IgD-negative memory B cell (primary cell): ENCODE data around the gene RIMBP2. TPM values are rescaled to one million over a fixed set of nuclear protein-coding genes. Genes with fewer than 3 reads are reported as not detected.
A peak's percentile ranks its signal among the peaks of the same experiment; 100 is the strongest.

ENCODE experiments used
- H3K27ac Mint-ChIP-seq, 3 donors: one replicate each; pipeline ENCODE4 v1.8.0; 2020 to 2022; ENCODE audit warnings: mild to moderate bottlenecking in 3 of 3, mixed read lengths in 3 of 3, moderate library complexity in 1 of 3
- H3K27me3 Mint-ChIP-seq: one replicate; pipeline ENCODE4 v1.8.0; 2021; ENCODE audit warnings: mixed read lengths
- H3K36me3 Mint-ChIP-seq: one replicate; pipeline ENCODE4 v1.8.0; 2020; ENCODE audit warnings: mild to moderate bottlenecking, mixed read lengths
- H3K4me1 Mint-ChIP-seq, 3 donors: one replicate each; pipeline ENCODE4 v1.8.0; 2020 to 2022; ENCODE audit warnings: mixed read lengths in 3 of 3, mild to moderate bottlenecking in 1 of 3
- H3K4me3 Mint-ChIP-seq, 4 donors: one replicate each; pipeline ENCODE4 v1.8.0; 2020 to 2022; ENCODE audit warnings: mild to moderate bottlenecking in 4 of 4, mixed read lengths in 4 of 4, moderate library complexity in 3 of 4
- H3K9me3 Mint-ChIP-seq, 3 donors: one replicate each; pipeline ENCODE4 v1.8.0; 2020 to 2021; ENCODE audit warnings: mixed read lengths in 3 of 3, mild to moderate bottlenecking in 1 of 3
- polyA plus RNA-seq: library from polyadenylated mRNA; unstranded; fragments of 300-500 nt; fragmentation: Illumina TruSeq; gene quantifications from one replicate; pipeline ENCODE4 v1.2.3, GENCODE V29; 2021

Gene RIMBP2
- polyA plus RNA-seq, 1 donor from 2014 or later = not detected

DNA sequence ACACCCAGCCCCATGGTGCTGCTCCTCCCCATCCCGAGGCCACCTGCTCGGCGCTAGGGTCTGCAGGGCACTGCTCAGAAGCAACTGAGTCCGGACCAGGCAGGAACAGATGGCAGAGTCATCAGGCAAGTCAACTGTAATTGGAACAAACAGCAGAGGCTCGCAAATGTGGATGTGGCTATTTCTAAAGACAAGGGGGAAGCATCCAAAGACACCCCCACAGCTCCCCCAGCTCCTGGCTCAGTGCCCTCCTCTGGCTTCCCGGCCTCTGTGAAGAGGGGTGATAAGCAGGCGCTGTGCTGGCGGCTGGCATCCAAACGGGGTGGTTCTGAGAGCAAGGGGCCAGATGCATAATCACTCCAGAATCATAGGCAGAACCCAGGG, 252.8 kb downstream of the RIMBP2 start:
- no peaks in the 10 kb centered on the region for H3K4me1 Mint-ChIP-seq
- peaks cover 2 to 9% (median 5%) of the 10 kb centered on the region in 3 donors for H3K9me3 Mint-ChIP-seq
- H3K36me3 Mint-ChIP-seq = no peaks in the 10 kb centered on the region
- H3K27ac Mint-ChIP-seq = no peak overlapping the region
- no peaks in the 10 kb centered on the region for H3K27me3 Mint-ChIP-seq
- H3K4me3 Mint-ChIP-seq = no peak overlapping the region

DNA sequence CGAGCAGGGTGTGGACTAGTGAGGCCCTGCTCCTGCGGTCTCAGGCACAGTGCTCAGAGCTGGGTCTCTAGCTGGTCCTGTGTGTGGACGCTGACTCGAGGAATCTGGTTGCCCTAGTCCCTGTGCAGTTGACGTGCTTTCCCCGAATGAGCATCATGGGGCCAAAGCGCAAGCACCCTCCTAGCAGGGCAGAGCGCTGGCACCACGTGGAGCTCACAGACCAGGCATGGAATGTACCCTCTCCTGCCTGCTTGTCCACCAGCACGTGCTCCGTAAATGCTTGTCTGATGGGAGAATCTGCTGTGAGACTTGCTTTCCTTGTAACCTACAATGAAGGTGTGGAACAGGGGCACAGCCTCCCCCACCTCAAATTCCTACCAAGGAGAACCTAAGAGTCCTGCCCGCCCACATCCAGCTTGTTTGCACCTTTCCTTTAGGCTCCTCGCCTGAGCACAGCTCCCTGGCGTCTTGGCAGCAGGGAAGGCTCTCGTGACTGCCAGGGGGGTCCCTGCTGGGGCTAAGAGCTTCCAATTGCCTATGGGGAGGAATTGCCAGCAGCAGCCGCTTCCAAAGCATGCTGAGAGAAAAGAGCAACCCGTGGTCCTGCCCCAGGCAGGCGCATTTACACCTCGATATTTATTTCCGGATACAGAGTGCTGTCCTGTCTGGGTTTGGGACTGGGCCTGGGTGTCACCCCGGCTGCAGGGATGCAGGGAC, 253.4 kb downstream of the RIMBP2 start:
- Mint-ChIP-seq H3K4me3 (peak overlapping the region in 1 of 4 donors; percentile 27), H3K36me3 (no peaks in the 10 kb centered on the region), H3K27ac (no peak overlapping the region), H3K4me1 (no peaks in the 10 kb centered on the region), H3K9me3 (peaks cover 2 to 9% (median 3%) of the 10 kb centered on the region in 3 donors), H3K27me3 (no peaks in the 10 kb centered on the region)

GRCh38 chr12:130461839-130462557, 254.1 kb downstream of the RIMBP2 start:
- peak overlapping the region in 2 of 4 donors; percentile 31 to 41 for H3K4me3 Mint-ChIP-seq
- no peaks in the 10 kb centered on the region for H3K36me3 Mint-ChIP-seq
- H3K27ac Mint-ChIP-seq = no peak overlapping the region
- H3K9me3 Mint-ChIP-seq = peaks cover 2 to 4% (median 2%) of the 10 kb centered on the region in 3 donors
- no peaks in the 10 kb centered on the region for H3K27me3 Mint-ChIP-seq
- H3K4me1 Mint-ChIP-seq = no peaks in the 10 kb centered on the region

DNA sequence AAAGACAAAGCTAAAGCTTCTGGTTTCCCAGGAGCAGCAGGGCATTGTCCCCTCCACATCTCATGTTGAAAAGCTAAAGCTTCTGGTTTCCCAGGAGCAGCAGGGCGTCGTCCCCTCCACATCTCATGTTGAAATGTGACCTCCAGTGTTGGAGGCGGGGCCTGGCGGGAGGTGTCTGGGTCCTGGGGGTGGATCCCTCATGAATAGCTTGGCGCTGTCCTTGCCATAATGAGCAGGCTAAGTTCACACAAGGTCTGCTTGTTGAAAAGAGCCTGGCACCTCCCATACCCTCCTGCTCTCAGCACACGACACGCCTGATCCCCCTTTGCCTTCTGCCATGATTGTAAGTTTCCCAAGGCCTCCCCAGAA, 254.7 kb downstream of the RIMBP2 start:
- Mint-ChIP-seq H3K9me3 (peaks cover 0 to 3% (median 2%) of the 10 kb centered on the region in 3 donors), H3K27me3 (no peaks in the 10 kb centered on the region), H3K27ac (no peak overlapping the region), H3K4me1 (peaks cover 0 to 2% (median 0%) of the 10 kb centered on the region in 3 donors), H3K4me3 (peak overlapping the region in 2 of 4 donors; percentile 31 to 41), H3K36me3 (no peaks in the 10 kb centered on the region)

DNA sequence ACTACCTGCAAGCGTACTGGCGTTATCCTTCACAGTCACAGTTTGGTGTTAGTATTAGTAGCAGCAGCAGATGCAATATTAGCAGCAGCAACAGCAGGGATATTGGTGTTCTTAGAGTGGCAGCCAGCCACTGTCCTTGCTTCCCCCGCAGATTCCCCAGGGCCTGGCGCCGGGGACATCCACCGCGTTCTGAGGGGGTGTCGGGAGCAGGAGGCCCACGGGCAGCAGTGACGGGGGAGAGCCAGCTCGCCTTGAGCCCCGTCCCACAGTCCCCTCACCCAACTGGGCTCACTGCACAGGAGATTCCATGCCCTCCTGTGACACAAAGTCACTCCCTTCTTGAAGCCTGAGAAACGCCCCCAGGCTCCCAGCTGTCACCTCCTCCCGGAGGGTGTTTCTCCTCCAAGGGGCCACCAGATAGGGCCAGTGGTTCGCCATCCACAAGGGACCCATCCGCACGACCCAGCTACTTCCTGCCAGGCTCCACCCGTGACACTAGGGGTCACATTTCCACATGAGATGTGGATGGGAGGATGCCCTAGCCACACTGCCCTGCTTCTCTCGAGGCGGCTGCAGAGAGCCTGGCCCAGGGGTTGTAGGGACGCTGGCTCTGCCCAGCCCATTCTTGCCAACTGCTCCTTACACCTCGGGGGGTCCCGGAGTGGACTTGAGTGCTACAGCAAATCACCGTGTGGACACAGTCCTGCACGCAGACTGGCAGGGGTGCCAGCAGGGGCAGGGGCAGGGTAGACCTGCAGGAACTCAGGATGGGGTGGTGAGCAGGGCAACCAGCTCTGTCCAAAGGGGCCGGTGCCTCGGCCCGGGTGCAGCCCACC, 255.3 kb downstream of the RIMBP2 start:
- Mint-ChIP-seq H3K27me3 (no peaks in the 10 kb centered on the region), H3K4me3 (no peak overlapping the region), H3K36me3 (no peaks in the 10 kb centered on the region), H3K4me1 (peaks cover 0 to 2% (median 0%) of the 10 kb centered on the region in 3 donors), H3K9me3 (peaks cover 0 to 3% (median 2%) of the 10 kb centered on the region in 3 donors), H3K27ac (no peak overlapping the region)

DNA sequence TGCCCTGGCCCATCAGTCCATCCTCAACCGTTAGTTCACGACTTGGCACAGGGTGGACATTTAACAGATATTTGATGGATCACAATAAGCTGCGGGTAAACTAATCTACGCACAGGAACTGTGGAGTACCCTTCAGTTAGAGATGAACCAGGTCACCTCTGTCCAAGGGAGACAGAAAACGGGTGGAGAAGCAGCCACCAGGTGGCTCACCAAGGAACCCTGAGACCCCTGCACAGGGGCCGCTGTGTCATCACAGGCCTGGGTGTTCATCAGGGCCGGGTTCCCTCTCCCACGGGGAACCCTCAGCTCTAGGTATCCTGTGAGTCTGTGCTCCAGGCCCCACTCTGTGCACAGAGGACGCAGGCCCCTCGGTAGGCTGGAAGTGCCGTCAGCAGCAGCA, 256.2 kb downstream of the RIMBP2 start:
- H3K9me3 Mint-ChIP-seq = peaks cover 0 to 3% (median 2%) of the 10 kb centered on the region in 3 donors
- no peaks in the 10 kb centered on the region for H3K27me3 Mint-ChIP-seq
- H3K36me3 Mint-ChIP-seq = no peaks in the 10 kb centered on the region
- no peak overlapping the region for H3K4me3 Mint-ChIP-seq
- H3K27ac Mint-ChIP-seq = no peak overlapping the region
- peaks cover 0 to 2% (median 0%) of the 10 kb centered on the region in 3 donors for H3K4me1 Mint-ChIP-seq

DNA sequence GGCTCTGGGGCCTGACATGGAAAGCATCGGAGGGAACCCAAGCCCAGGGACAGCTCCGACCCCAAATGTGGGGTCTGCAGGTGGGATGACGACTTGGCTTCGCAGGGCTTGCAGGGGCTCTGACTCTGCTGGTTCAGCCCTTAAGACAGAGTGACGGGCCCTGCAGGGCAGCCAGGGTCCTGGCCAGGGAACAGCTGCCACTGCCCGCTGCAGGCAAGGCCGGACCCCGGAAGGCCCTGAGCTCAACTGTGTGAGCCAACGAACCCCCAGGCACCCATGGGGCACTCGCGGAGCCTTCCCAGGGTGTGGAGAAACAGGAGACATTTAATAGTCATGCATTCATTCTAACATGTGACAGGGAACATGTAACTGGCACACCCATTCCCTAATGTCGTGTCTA, 257.8 kb downstream of the RIMBP2 start:
- no peak overlapping the region for H3K4me3 Mint-ChIP-seq
- peaks cover 0 to 2% (median 0%) of the 10 kb centered on the region in 3 donors for H3K4me1 Mint-ChIP-seq
- no peak overlapping the region for H3K27ac Mint-ChIP-seq
- no peaks in the 10 kb centered on the region for H3K27me3 Mint-ChIP-seq
- peaks cover 0 to 3% (median 2%) of the 10 kb centered on the region in 3 donors for H3K9me3 Mint-ChIP-seq
- H3K36me3 Mint-ChIP-seq = no peaks in the 10 kb centered on the region

GRCh38 chr12:130457215-130457614, 258.9 kb downstream of the RIMBP2 start:
- no peak overlapping the region for H3K4me3 Mint-ChIP-seq
- no peaks in the 10 kb centered on the region for H3K27me3 Mint-ChIP-seq
- H3K9me3 Mint-ChIP-seq = peaks cover 0 to 3% (median 0%) of the 10 kb centered on the region in 3 donors
- peaks cover 0 to 2% (median 0%) of the 10 kb centered on the region in 3 donors for H3K4me1 Mint-ChIP-seq
- no peak overlapping the region for H3K27ac Mint-ChIP-seq
- H3K36me3 Mint-ChIP-seq = no peaks in the 10 kb centered on the region

DNA sequence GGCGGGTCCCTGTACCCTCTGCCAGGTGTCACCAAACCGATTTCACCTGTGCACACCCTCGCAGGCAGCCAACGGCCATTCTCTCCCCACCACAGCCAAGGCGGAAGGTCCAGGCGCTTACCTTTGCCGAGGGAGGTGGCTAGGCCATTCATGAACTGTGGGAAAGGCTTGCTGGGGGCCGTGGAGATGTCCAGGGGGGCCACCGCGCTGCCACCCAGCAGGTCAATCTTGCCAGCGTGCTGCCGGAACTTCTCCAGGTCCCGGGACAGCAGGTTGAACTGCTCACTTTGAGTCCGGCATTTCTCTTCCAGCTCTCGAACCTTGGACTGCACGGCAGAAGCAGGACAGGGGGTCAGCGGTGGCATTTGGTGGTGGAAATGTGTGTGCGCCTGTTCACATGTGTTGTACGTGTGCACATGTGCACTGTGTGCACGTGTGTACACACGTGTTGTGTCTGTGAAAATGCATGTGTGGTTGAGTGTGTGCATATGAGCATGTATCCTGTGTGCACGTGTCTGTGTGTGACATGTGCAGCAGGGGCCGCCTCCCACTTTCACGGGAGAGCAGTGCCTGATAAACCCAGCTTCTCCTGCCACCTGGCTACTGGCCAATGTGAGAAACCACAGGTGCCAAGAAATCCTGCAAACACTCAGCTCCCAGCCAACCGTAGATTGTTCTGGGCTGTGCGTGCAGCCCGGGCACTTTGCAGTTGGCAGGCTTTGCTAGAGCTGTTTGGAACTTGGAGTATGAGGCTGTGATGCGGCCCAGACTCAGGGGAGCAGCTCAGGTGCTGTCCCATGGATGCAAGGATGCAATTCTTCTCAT, 259.5 kb downstream of the RIMBP2 start:
- peaks cover 0 to 2% (median 0%) of the 10 kb centered on the region in 3 donors for H3K9me3 Mint-ChIP-seq
- H3K36me3 Mint-ChIP-seq = no peaks in the 10 kb centered on the region
- H3K4me1 Mint-ChIP-seq = peaks cover 0 to 2% (median 0%) of the 10 kb centered on the region in 3 donors
- H3K4me3 Mint-ChIP-seq = no peak overlapping the region
- peak overlapping the region in 1 of 3 donors; percentile 83 for H3K27ac Mint-ChIP-seq
- H3K27me3 Mint-ChIP-seq = no peaks in the 10 kb centered on the region

- Mint-ChIP-seq H3K27me3 (no peaks in the 10 kb centered on the region), H3K4me3 (no peak overlapping the region), H3K27ac (no peak overlapping the region), H3K9me3 (peaks cover 0 to 1% (median 0%) of the 10 kb centered on the region in 3 donors), H3K4me1 (peaks cover 0 to 2% (median 0%) of the 10 kb centered on the region in 3 donors), H3K36me3 (no peaks in the 10 kb centered on the region)
Observed at GRCh38 chr12:130455161-130455560, 260.9 kb downstream of the RIMBP2 start.

DNA sequence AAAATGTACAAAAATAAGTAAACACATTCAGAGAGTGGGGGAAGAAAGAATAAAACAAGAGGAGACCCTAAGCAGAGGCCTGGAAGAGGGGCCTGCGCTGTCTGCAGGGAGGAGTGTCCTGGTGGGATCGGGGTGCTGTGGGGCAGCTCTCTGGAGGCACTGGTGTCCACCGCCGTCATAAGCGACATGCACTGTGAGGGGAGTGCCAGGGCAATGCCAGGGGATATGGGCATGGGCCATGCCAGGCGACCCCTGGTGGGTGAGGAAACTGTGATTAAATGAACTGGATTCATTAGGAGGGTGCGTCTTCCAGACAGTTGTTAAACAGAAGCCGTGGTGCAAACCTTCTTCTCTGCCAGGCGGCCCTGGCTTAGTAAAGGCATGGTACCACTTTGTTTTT, 261.8 kb downstream of the RIMBP2 start:
- Mint-ChIP-seq H3K4me3 (no peak overlapping the region), H3K4me1 (peaks cover 0 to 2% (median 0%) of the 10 kb centered on the region in 3 donors)

GRCh38 chr12:130452546-130452945, 263.6 kb downstream of the RIMBP2 start:
- Mint-ChIP-seq H3K9me3 (peaks cover 0 to 1% (median under 1%) of the 10 kb centered on the region in 3 donors), H3K4me1 (peaks cover 0 to 2% (median 0%) of the 10 kb centered on the region in 3 donors), H3K27ac (no peak overlapping the region), H3K4me3 (no peak overlapping the region), H3K27me3 (no peaks in the 10 kb centered on the region), H3K36me3 (no peaks in the 10 kb centered on the region)

More for the DNA sequence above, 261.8 kb downstream of the RIMBP2 start:
- Mint-ChIP-seq H3K27ac (no peak overlapping the region), H3K36me3 (no peaks in the 10 kb centered on the region), H3K9me3 (peaks cover 0 to 1% (median 0%) of the 10 kb centered on the region in 3 donors), H3K27me3 (no peaks in the 10 kb centered on the region)

DNA sequence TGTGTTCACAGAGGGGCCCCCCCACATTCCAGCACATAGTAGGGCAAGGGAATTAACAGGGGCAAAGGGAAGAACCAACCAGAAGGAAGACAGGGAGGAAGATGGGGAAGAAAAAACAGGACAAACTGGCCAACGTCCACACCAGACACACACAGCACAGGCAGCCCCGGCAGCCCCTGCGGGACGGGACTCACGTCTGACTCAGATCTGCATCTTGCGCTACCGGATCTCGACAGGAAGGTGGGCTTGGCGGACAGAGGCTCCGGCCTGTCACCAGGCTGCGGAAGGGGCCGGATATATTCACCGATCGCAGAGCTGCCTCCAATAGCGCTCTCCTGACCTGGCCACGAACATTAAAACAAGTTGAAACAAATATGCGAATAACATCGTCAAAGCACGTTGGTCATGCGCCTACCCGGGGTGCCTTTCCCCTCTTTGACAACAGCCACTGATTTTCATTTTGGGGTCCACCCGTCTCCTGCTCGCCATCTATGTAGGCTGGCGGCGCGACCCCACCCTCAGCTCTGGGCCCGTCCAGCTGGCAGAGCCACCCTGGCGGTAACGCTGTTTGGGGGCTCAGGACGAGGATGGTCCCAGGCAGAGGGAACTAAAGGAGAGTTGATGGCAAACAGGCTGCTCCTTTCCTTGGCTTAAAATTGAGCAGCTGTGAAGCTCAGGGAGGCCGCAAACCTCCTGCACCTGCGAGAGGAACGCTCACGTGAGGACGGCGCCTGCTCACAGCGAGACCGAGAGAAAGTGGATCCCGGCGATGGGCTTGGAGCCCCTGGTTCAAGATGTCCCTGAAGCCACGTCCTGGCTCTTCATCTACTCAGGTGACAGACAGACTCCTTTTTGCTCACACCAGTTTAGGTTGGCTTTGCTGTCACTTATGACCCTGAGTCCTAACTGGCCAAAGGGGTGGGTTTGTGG, 264.8 kb downstream of the RIMBP2 start:
- H3K27ac Mint-ChIP-seq = no peak overlapping the region

More for the DNA sequence above, 264.8 kb downstream of the RIMBP2 start:
- Mint-ChIP-seq H3K4me1 (no peaks in the 10 kb centered on the region), H3K9me3 (peaks cover 0 to 6% (median 0%) of the 10 kb centered on the region in 3 donors), H3K36me3 (no peaks in the 10 kb centered on the region), H3K4me3 (peak overlapping the region in 1 of 4 donors; percentile 17), H3K27me3 (no peaks in the 10 kb centered on the region)
